Central memory CD8-positive, alpha-beta T cell (primary cell): ENCODE results near the gene OR4D2.

ENCODE experiments used
- ATAC-seq: fragments of 150-1000 bp; cut with Tn5 transposase; replicated peaks from 2 replicates; pipeline ENCODE4 v1.10.0; 2022; ENCODE audit warnings: mild to moderate bottlenecking, moderate FRiP score, moderate number of reproducible peaks; ENCODE audit not compliant: poor library complexity, severe bottlenecking; ENCODE audit errors: extremely low read depth
- DNase-seq, 2 donors: peaks; one replicate each; pipeline ENCODE4 v3.0.0; 2021; ENCODE audit warnings: low spot score in 2 of 2
- H3K27ac Mint-ChIP-seq: one replicate; pipeline ENCODE4 v1.8.0; 2022; ENCODE audit warnings: low read depth, mild to moderate bottlenecking, moderate library complexity, mixed read lengths
- H3K27me3 Mint-ChIP-seq: one replicate; pipeline ENCODE4 v1.8.0; 2022; ENCODE audit warnings: mixed read lengths
- H3K36me3 Mint-ChIP-seq: one replicate; pipeline ENCODE4 v1.8.0; 2022; ENCODE audit warnings: mild to moderate bottlenecking, moderate library complexity, mixed read lengths; ENCODE audit not compliant: insufficient read depth
- H3K4me1 Mint-ChIP-seq: one replicate; pipeline ENCODE4 v1.8.0; 2022; ENCODE audit warnings: mixed read lengths
- H3K4me3 Mint-ChIP-seq: one replicate; pipeline ENCODE4 v1.8.0; 2022; ENCODE audit warnings: mild to moderate bottlenecking, moderate library complexity, mixed read lengths
- H3K9me3 Mint-ChIP-seq: one replicate; pipeline ENCODE4 v1.8.0; 2022; ENCODE audit warnings: mixed read lengths

Gene OR4D2

GRCh38 chr17:58150394-58150793 is 16.4 kb upstream of the OR4D2 start:
- Mint-ChIP-seq H3K4me1 (peaks cover 64% of the 10 kb centered on the region), H3K4me3 (no peak overlapping the region), H3K36me3 (peaks cover 7% of the 10 kb centered on the region), H3K27me3 (no peaks in the 10 kb centered on the region), H3K9me3 (peaks cover 9% of the 10 kb centered on the region), H3K27ac (no peak overlapping the region)
- DNase-seq (no peak), ATAC-seq (no peak)

GRCh38 chr17:58153046-58153445 is 13.7 kb upstream of the OR4D2 start:
- Mint-ChIP-seq H3K27me3 (no peaks in the 10 kb centered on the region), H3K36me3 (peaks cover 7% of the 10 kb centered on the region), H3K27ac (peak overlapping the region; percentile 95), H3K9me3 (peaks cover 8% of the 10 kb centered on the region), H3K4me1 (peaks cover 67% of the 10 kb centered on the region), H3K4me3 (peak overlapping the region; percentile 67)
- peak; percentile 39 to 75 for DNase-seq
- ATAC-seq: peak; percentile 91

GRCh38 chr17:58153671-58154070 is 13.1 kb upstream of the OR4D2 start:
- H3K27ac Mint-ChIP-seq: peak overlapping the region; percentile 95
- peaks cover 64% of the 10 kb centered on the region for H3K4me1 Mint-ChIP-seq
- DNase-seq (no peak), ATAC-seq (no peak)
- peak overlapping the region; percentile 67 for H3K4me3 Mint-ChIP-seq
- H3K36me3 Mint-ChIP-seq: peaks cover 7% of the 10 kb centered on the region
- H3K27me3 Mint-ChIP-seq: no peaks in the 10 kb centered on the region
- H3K9me3 Mint-ChIP-seq: peaks cover 8% of the 10 kb centered on the region

GRCh38 chr17:58156839-58157803 is 9.7 kb upstream of the OR4D2 start:
- Mint-ChIP-seq H3K36me3 (peaks cover 7% of the 10 kb centered on the region), H3K27ac (peak overlapping the region; percentile 95), H3K27me3 (no peaks in the 10 kb centered on the region), H3K4me3 (peak overlapping the region; percentile 86), H3K9me3 (peaks cover 13% of the 10 kb centered on the region), H3K4me1 (peaks cover 53% of the 10 kb centered on the region)
- DNase-seq: peak; percentile 20 to 42
- ATAC-seq: peak; percentile 54

GRCh38 chr17:58158181-58158580 is 8.6 kb upstream of the OR4D2 start:
- peak overlapping the region; percentile 86 for H3K4me3 Mint-ChIP-seq
- H3K27ac Mint-ChIP-seq: no peak overlapping the region
- no peaks in the 10 kb centered on the region for H3K27me3 Mint-ChIP-seq
- H3K36me3 Mint-ChIP-seq: peaks cover 3% of the 10 kb centered on the region
- DNase-seq (no peak), ATAC-seq (no peak)
- peaks cover 43% of the 10 kb centered on the region for H3K4me1 Mint-ChIP-seq
- H3K9me3 Mint-ChIP-seq: peaks cover 13% of the 10 kb centered on the region

GRCh38 chr17:58161566-58161965 is 5.2 kb upstream of the OR4D2 start:
- Mint-ChIP-seq H3K9me3 (peaks cover 5% of the 10 kb centered on the region), H3K4me3 (no peak overlapping the region), H3K36me3 (peaks cover 1% of the 10 kb centered on the region), H3K27me3 (no peaks in the 10 kb centered on the region), H3K27ac (no peak overlapping the region), H3K4me1 (peaks cover 28% of the 10 kb centered on the region)
- DNase-seq: no peak
- no peak for ATAC-seq

GRCh38 chr17:58165981-58166380 is 801 bp upstream of the OR4D2 start:
- Mint-ChIP-seq H3K36me3 (peaks cover 1% of the 10 kb centered on the region), H3K4me1 (peaks cover 51% of the 10 kb centered on the region), H3K9me3 (no peaks in the 10 kb centered on the region), H3K4me3 (no peak overlapping the region), H3K27me3 (no peaks in the 10 kb centered on the region), H3K27ac (no peak overlapping the region)
- DNase-seq (no peak), ATAC-seq (no peak)

GRCh38 chr17:58170622-58171021 is 3.8 kb downstream of the OR4D2 start:
- Mint-ChIP-seq H3K27me3 (no peaks in the 10 kb centered on the region), H3K27ac (peak overlapping the region; percentile 83), H3K4me1 (peaks cover 59% of the 10 kb centered on the region), H3K4me3 (peak overlapping the region; percentile 70), H3K9me3 (no peaks in the 10 kb centered on the region), H3K36me3 (no peaks in the 10 kb centered on the region)
- ATAC-seq: no peak
- DNase-seq: no peak

- peaks cover 11% of the 10 kb centered on the region for H3K27me3 Mint-ChIP-seq
Measured at GRCh38 chr17:58172369-58173071, 5.7 kb downstream of the OR4D2 start.

GRCh38 chr17:58174871-58175270 is 8.1 kb downstream of the OR4D2 start:
- DNase-seq (no peak), ATAC-seq (no peak)
- Mint-ChIP-seq H3K27ac (no peak overlapping the region), H3K36me3 (peaks cover 3% of the 10 kb centered on the region), H3K4me1 (peaks cover 28% of the 10 kb centered on the region), H3K27me3 (peaks cover 11% of the 10 kb centered on the region), H3K9me3 (no peaks in the 10 kb centered on the region), H3K4me3 (no peak overlapping the region)

More at GRCh38 chr17:58172369-58173071, 5.7 kb downstream of the OR4D2 start:
- Mint-ChIP-seq H3K36me3 (no peaks in the 10 kb centered on the region), H3K4me3 (peak overlapping the region; percentile 43), H3K4me1 (peaks cover 46% of the 10 kb centered on the region), H3K27ac (peak overlapping the region; percentile 42), H3K9me3 (no peaks in the 10 kb centered on the region)
- ATAC-seq (peak; percentile 65), DNase-seq (peak in 1 of 2 donors; percentile 44)

GRCh38 chr17:58176200-58176599 is 9.4 kb downstream of the OR4D2 start:
- no peak overlapping the region for H3K27ac Mint-ChIP-seq
- H3K36me3 Mint-ChIP-seq: peaks cover 3% of the 10 kb centered on the region
- H3K4me3 Mint-ChIP-seq: no peak overlapping the region
- peaks cover 11% of the 10 kb centered on the region for H3K27me3 Mint-ChIP-seq
- DNase-seq: no peak
- H3K9me3 Mint-ChIP-seq: no peaks in the 10 kb centered on the region
- ATAC-seq: no peak
- H3K4me1 Mint-ChIP-seq: peaks cover 16% of the 10 kb centered on the region

- peaks cover 7% of the 10 kb centered on the region for H3K27me3 Mint-ChIP-seq
- no peak for ATAC-seq
- no peak overlapping the region for H3K27ac Mint-ChIP-seq
- no peak overlapping the region for H3K4me3 Mint-ChIP-seq
- no peaks in the 10 kb centered on the region for H3K9me3 Mint-ChIP-seq
- DNase-seq: no peak
- peaks cover 3% of the 10 kb centered on the region for H3K36me3 Mint-ChIP-seq
- H3K4me1 Mint-ChIP-seq: peaks cover 6% of the 10 kb centered on the region
Measured at GRCh38 chr17:58181796-58182195, 15.0 kb downstream of the OR4D2 start.
